Measurements from ENCODE around the gene SMC4. TPM values are rescaled to one million over a fixed set of nuclear protein-coding genes. Genes with fewer than 3 reads are reported as not detected.

SMC4 gene
- total RNA-seq, 2 experiments from 2014 or later, result 143 to 157 TPM

- intact Hi-C loops (cut with micrococcal nuclease), result no loop called here
- ChIA-PET CTCF (no interaction called here), POLR2A (interaction anchor here (0.6 kb wide), 1 partner anchor 74 kb away, joined by 3 read pairs; no protein-coding TSS in a partner anchor)
- no peaks in the 10 kb centered on the region for H3K9me3 Mint-ChIP-seq
- H3K4me1 Mint-ChIP-seq (ENCODE audit: low read depth), result peaks cover 2% of the 10 kb centered on the region
- H3K4me3 Mint-ChIP-seq, result no peak overlapping the region
- peaks cover 3% of the 10 kb centered on the region for H3K27me3 Mint-ChIP-seq
- no peak for DNase-seq
- no peaks in the 10 kb centered on the region for H3K36me3 Mint-ChIP-seq
- no peak overlapping the region for H3K27ac Mint-ChIP-seq
These were observed 83.3 kb downstream of the SMC4 start for GRCh38 chr3:160482796-160483195.

Small RNA genes lying within 50 kb of the gene (microRNA-seq; reads per million reads assigned to microRNA genes)
- 838 reads per million, percentile 85 among the genes with 10 or more reads in this experiment for gene MIR15B (ENCODE audit: borderline microRNAs expressed, borderline number of aligned reads, borderline replicate concordance)
- 429 reads per million, percentile 81 among the genes with 10 or more reads in this experiment for gene MIR16-2 (ENCODE audit: borderline microRNAs expressed, borderline number of aligned reads, borderline replicate concordance)

Other genes starting within 250 kb of the SMC4 start
- not detected for gene C3orf80, start 174.2 kb upstream of the SMC4 start, total RNA-seq
- gene IFT80, start 425 bp upstream of the SMC4 start, total RNA-seq, result 10 to 100 TPM; 13.4 to 13.9 TPM
- gene TRIM59, start 50.1 kb downstream of the SMC4 start, total RNA-seq, result 10 to 100 TPM; 27.3 to 30.0 TPM
- gene KPNA4, start 165.9 kb downstream of the SMC4 start, total RNA-seq, result 10 to 100 TPM; 44.9 to 48.4 TPM